ENCODE results near the gene PHETA2.
A peak's percentile ranks its signal among the peaks of the same experiment; 100 is the strongest.

PHETA2 gene, protein sequence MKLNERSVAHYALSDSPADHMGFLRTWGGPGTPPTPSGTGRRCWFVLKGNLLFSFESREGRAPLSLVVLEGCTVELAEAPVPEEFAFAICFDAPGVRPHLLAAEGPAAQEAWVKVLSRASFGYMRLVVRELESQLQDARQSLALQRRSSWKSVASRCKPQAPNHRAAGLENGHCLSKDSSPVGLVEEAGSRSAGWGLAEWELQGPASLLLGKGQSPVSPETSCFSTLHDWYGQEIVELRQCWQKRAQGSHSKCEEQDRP

DNA sequence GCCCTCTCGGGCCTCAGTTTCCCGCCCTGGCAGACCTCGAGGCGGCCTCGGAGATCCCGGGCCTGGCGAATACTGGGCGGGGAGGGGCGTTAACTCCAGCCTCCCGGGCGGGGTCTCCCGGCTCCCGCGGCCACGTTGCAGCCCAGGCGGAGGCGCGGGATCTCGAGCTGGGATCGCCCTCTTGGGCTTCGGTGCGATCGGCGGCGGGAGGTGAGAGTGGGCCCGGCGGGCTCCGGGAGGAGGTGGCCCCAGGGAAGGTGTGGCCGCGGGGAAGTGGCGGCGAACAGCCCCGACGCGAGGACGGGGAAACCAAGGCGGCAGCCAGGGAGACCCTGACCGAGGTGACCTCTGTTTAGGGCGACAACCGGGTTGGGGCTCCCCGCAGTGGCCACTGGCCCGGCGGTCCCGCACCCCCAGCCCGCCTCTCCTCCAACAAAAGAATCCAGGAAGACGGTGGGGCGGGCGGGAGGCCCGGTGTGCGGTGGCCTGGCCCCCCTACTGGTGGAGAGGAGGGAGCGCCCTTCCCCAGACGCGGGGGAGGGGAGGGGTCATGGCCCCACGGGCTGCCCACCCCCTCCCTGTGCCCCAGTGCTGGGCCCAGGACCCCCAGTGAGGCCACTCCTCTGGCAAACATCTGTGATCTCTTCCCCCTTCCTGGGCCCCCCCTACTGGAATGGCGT lies at the start of gene PHETA2:
TSS of gene PHETA2 (plus strand) at position 117 of the 680 bp plus-strand sequence. CDS start 3,046 bp downstream, outside the sequence.
- DNase-seq, result peak; percentile 52

DNA sequence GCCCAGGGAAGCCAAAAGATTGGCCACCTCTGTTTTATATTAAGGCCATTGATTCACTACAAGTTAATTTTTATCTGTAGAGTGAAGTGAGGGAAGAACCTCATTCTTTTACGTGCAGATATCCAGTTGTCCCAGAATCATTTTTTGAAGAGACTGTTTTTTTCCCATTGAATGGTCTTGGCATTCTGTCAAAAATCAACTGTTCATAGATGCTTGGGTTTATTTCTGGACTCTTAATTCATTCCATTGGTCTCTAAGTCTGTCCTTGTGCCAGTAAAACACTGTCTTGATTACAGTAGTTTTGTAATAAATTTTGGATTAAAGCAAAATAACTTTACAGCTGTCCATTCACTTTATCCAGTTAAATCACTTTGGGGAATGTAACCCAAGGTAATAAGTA lies 48.6 kb upstream of the PHETA2 start:
- DNase-seq, result no peak

DNA sequence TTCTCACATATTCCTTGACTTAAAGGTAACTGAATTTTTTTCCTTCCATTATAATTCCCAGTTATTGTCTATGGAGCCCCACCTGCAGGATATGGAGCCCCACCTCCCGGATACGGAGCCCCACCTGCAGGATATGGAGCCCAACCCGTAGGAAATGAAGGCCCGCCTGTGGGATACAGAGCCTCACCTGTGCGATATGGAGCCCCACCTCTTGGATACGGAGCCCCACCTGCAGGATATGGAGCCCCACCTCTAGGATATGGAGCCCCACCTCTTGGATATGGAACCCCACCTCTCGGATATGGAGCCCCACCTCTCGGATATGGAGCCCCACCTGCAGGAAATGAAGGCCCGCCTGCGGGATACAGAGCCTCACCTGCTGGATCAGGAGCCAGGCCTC lies 47.3 kb upstream of the PHETA2 start:
- DNase-seq, result no peak

DNA sequence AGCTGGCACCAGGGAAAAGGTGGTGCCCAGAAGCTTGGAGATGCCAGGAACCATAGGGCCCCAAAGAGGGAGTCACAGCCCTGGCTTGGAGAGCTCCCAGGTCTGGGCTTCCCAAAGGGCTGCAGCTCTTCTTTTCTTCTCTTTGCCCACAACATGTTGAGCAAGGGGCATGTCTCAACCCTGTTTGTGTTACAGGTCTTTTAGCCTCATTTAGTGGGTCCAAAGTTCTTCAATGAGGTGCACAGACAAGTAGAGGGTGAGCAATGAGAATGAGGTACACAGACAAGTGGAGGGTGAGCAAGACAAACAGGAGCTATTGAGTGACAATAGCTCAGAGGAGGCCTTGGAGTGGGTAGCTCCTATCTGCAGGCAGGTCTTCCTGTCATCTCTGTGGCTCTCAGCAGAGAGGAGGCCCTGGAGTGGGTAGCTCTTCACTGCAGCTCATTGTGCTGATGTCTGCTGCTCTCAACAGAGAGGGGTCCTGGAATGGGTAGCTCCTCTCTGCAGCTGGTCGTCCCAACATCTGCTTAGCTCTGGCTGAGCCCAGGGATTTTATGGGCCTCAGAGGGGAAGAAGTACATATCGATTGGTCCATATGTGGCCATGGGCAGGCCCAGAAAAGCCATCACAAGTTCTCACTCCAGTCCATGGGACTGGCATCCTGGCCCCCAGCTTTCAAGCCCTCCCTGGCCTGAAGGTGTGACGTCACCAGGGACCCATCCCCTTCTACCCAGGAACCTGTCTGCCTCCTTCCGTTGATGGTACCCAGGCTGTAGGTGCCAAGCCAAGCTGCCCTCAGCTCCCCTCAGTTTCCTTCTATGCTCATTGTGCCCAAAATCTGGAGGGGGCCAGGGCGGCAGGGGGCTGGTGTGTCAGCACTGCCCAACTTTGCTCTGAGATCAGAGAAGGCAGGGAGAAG lies 40.5 kb upstream of the PHETA2 start:
- no peak for DNase-seq

DNA sequence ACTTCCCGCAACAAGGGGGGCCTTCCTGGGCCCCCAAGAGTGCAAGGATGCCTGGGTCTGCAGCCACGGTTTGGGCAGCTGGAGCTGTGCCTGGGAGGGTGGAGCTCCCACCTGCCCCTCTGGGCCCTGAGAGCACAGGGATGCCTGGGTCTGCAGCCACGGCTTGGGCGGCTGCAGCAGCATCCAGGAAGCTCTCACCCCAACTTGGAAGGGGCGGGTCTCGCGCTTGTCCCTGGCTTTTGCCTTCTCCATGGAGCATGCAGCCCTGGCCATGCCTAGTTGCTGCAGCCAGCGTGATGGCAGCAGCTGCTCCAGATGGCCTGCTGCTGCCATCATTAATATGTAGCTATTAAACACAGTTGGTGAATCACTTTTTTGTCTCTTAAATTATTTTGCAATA lies 38.8 kb upstream of the PHETA2 start:
- no peak for DNase-seq

DNA sequence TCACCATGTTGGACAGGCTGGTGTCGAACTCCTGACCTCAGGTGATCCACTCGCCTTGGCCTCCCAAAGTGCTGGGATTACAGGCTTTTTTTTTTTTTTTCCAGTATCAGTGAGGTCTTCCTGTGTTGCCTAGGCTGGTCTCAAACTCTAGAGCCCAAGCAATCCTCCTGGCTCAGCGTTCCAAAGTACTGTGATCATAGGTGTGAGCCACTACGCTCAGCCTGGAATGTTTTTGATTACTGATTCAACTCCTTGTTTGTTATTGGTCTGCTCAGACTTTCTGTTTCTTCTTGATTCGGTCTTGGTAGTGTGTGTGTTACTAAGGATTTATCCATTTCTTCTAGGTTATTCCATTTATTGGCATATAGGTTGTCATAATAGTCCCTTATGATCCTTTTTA lies 34.8 kb upstream of the PHETA2 start:
- DNase-seq, result no peak

DNA sequence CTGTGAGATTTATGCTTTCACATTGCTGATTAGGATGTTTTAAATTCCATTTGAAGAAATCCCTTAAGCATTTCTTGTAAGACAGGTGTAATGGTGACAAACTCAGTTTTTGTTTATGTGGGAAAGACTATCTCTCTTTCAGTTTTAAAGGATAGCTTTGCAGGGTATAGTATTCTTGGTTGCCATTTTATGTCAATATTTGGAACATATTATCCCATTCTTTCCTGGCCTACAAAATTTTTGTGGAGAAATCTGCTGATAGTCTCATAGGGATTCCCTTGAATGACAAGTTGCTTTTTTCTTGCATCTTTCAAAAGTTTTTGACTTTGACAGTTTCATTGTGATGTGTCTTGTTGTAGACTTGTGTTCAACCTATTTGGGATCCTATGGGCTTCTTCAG lies 32.3 kb upstream of the PHETA2 start:
- no peak for DNase-seq

DNA sequence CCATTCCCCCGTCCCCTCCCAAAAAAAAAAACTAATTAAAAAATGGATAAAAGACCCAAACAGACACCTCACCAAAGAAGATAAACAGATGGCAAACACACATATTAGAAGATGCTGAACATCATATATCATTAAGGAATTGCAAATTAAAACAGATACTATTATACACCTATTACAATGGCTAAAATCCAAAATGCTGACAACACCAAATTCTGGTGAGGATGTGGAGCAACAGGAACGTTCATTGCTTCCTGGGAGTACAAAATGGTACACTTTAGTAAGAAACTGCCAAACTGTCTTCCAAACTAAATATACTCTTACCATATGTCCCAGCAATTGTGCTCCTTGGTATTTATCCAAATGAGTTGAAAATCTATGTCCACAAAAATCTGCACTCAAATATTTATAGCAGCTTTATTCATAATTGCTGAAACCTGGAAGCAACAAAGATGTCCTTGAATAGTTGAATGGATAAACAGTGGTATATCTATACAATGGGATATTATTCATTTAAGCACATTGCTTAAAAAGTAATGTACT lies 23.3 kb upstream of the PHETA2 start:
- DNase-seq, result no peak

DNA sequence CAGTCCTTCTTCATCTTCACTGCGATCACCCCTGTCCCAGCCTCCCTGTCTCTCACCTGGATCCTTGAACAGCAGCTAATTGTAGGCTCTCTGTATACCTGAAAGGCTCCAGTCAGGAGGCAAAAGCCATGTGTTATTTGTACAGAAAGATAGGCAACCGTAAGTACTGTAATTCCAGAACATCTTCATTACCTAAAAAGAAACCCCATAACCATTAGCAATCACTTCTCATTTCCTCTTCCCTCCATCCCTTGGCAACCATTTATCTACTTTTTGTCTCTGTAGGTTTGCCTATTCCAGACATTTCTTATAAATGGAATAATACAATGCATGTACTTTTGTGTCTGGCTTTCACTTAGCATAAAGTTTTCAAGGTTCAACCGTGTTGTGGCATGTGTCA lies 21.3 kb upstream of the PHETA2 start:
- no peak for DNase-seq

DNA sequence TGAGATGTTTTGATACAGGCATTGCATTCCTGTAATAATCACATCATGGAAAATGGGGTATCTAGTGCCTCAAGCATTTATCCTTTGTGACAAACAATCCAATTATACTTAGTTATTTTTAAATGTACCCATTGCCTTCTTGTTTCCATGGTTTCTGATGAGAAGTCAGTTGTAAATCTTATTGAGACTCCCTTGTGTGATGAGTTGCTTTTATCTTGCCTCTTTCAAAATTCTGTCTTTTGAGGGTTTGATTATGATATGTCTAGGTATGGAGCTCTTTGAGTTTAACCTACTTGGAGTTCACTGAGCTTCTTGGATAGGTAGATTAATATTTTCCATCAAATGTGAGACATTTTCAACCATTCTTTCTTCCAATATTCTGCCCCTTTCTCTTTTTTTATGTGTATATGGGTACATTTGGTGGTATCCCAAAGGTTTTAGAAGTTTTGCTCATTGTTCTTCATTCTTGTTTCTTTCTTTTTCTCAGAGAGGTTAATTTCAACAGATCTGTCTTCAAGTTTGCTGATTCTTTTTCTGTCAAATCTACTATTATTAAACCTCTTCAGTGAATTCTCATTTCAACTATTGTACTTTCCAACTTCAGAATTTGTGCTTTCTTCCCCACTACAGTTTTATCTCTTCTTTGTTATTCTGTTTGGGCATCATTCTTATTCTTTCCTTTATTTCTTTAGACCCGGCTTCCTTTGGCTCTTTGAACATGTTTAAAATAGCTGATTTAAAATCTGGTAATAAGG lies 17.1 kb upstream of the PHETA2 start:
- DNase-seq, result no peak

DNA sequence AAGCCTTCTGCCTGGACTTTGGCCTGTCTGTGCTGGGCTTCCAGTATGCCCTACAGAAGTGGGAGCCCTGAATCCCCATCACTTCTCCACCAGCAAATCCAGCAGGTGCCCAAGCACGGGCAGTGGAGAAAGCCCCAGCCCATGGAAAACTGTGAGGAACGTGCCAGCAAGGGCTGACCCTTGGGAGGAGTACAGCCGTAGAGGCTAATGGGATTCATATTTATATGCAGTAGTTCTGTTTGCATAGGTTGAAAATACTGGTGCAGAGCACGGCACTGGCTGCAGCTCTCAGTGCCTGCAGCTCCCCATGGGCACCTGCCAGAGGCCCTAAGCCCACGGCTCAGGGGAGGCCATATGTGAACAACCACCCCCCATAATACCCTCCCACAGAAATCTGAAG lies 13.6 kb upstream of the PHETA2 start:
- DNase-seq, result no peak

DNA sequence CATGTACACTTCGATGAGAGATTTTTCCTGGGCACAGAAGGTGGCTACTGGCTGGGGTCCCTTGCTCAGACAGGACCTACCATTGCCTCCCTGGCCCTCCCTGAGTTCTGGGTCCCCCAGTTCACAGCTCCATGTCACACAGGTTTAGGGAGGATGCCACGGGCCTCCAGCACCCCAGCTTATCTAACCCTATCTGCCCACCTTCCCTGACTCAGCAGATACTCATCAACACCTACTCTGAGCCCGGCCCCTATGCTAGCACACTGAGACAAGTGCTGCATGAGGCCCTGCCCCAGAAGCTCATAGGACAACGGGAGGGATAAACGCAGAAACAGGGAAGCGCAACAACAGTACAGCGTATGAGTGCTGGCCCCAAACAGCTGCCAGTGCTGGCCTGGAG lies 13.0 kb upstream of the PHETA2 start:
- no peak for DNase-seq

DNA sequence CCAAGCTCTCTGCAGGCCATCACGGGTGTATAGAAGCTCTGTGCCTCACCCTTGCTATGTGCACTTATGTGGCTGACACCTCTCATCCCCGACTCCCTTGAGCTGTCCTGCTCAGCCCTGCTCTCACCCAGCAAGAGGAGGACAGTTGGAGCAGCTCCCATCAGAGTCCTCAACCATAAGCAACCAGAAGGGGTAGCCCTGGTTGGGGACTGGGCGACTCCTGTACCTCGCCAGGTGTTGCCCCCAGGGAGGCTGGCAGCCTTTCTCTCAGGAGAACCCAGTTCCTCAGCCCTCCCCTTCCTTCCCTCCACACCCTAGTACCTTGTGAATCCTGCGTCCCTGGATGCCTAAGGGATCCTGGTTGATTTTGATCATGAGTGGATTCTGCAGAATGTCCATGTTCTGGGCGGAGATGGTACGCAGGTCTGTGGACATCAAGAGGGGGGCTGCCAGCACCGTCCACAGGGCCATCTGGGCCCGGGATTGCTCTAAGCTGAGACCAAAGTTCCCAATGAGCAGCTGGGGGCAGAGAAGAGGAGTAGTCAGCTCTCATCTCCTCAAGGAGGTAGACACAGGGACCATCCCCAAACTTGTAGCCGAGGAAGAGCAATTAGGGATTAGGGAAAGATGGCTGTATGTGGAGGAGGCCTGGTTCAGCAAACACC lies 11.4 kb upstream of the PHETA2 start:
- no peak for DNase-seq

DNA sequence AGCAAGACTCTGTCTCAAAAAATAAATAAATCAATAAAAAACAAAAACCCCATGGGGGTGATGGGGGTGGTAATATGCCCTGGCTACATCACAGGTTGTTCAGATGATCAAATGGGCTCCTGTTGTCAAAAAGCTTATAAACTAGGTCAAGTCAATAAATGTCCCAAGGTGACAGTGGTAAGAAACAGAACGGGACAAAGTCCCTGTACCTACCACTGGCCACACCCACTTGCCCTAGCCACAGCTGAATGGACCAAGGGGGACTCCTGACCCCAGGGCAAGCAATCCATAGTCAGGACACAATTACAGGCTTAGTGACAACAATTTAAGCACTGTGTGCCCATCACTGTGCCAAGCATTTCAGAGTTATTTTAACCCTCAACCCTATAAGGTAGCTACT lies 9.4 kb upstream of the PHETA2 start:
- DNase-seq, result no peak

DNA sequence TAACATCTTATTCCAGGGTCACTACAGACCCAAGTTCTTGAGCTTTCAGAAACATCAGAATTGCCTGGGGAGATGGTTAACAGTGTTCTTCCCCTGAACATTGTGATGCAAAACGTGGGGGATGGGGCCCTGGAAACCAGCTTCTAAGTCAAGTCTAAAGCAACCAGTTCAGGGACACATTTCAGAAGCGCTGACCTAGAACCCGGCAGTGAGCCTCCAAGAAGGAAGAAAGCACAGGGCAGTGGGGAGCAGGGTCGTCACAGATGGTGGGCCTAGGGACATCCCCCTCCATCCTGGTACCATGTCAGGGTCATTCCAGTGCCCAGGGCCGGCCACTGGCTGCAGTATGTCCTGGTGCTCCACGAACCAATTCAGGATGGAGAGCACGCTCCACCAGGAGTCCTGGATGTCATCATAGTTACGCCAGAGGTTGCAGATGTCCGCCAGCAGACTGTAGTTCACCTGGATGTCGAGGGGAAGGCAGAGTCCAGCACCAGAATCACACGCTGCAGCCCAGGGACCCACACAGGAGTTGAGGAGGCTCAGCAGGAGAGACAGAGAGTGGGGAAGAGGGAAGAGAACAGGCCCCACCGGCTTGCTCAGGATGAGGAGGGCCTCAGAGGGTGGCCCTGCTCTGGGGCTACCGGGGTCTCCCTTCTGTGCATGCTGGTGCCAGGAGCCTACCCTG lies 8.5 kb upstream of the PHETA2 start:
- no peak for DNase-seq

DNA sequence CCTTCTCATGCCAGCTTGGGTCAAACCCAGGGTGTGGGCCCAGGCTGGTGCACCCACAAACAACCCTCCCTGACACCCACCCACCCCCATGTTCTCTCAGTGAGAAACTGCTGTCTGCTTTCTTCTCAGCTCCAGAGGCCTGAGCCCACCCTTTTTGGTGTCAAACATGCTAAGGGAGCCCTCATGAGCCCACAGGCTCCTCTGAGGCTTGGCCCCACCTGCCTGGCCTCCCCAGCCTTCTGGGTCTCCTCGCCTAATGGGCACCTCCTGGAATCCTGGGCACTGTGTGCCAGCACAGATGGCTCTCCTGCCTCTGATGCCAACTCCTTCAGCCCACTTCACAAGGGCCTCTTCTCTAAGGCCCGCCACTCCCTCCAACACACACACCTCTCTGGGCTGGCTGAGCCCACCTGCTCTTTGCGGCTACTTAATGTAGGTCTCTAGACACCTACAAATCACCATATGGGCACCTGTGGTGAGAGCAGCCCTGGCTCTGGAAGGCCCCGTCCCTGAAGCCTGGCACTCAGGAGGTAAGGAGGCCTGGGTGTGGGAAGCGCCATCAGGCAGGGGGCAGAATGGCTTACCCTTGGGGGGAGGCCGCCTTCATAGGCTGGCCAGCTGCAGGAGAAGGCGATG lies 7.8 kb upstream of the PHETA2 start:
- no peak for DNase-seq

DNA sequence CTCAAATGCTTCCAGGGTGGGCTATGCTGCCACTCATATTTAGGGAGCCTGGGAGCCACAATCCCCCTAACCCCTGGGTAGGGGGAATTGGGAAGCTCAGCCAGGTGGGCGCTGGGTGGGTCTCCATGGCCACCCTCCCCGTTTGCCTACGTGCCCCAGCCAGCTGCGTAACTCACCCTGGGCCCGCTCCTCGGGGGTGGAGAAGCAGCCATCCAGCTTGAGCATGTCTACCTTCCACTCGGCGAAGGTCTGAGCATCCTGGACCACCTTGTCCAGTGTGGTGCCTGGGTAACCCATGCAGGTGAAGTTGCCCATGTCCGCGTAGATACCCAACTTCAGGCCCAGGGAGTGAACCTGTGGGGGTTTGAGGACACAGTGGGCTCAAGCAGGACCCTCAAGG lies 7.1 kb upstream of the PHETA2 start:
- no peak for DNase-seq

DNA sequence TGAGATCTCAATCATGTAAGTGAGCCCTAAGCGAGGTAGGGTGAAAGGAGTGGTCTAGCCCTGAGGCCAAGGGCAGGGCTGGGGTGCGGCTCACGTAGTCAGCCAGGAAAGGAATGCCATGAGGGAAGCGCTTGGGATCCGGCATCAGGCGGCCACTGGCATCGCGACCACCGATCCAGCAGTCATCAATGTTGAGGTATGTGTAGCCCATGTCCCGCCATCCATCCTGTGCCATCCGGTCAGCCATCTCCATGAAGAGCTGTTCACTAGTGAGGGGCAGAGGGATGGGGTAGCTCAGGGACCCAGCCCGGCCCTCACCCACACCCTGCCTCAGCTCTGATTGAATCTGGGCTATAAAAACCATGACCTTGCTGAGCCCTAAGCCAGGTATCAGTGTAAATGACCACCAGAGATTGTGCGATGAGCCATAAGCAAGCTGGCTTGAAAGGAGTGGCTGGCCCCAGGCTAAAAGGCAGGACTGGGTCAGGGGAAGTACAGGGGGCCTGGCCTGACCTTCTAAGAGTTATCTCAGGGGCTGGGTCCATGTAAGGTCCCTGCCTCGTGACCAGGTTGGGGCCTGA lies 6.3 kb upstream of the PHETA2 start:
- no peak for DNase-seq

DNA sequence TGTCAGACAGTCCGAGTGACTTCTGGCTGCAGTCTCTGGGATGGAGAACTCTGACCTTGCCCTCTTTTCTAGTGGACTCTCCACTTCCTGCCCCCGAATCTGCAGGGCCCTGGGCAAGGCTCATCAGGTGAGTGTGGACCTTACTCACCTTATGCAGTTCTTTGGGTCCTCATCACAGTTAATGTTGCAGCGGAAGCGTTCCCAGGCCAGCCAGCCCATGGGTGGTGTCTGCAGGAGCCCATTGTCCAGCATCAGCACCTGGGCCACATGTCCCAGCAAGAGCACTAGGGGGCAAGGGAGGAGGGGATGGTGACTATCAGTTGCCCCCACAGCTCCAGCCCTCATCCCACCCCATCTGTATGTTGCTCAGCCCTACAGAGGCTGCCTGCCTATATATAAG lies 5.8 kb upstream of the PHETA2 start:
- DNase-seq, result no peak

DNA sequence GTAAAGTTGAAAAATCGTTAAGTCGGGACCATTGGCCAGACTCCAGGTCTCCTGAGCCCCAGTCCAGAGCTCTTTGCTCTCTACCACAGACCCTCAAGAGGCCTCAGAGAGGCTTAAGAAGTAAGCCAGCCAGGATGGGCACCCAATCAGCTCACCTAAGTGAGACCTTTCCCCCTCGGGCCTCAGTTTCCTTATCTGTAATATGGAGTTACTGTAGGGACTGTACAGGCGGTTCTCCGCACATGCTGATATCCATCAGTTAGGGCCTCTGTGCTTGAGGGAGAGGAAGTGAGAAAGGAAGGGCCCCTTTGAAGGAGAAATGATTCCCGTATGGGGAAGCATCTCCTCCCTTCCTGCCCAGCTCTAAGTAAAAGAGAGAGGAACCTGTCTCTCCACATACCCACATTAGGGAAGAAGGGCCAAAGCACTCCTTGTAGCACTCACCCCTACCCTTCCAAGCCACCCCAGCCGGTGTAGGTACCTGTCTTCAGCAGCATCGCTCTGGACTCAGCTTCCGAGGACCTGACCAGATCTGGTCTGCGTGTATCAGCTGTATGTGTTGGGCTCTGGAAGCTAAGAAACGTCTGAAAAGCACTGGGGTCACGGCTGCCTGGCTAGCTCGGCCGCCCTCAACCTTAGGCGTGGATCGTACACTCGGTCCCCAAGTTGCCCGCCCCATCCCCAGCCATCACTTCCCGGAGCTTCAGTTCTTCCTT lies 4.1 kb upstream of the PHETA2 start:
- DNase-seq, result no peak
